Neural crest cell (in vitro differentiated cells): ENCODE measurements around the gene SERTAD2. TPM values are rescaled to one million over a fixed set of nuclear protein-coding genes. Genes with fewer than 3 reads are reported as not detected.
A peak's percentile ranks its signal among the peaks of the same experiment; 100 is the strongest.

Source experiments
- DNase-seq: peaks from one replicate; pipeline ENCODE4 v3.0.0; 2021; ENCODE audit warnings: low read depth, mixed read lengths, low spot score
- H3K27ac Mint-ChIP-seq: one replicate; pipeline ENCODE4 v1.8.0; 2021; ENCODE audit warnings: mild to moderate bottlenecking, mixed read lengths; ENCODE audit not compliant: unreplicated experiment
- H3K27me3 Mint-ChIP-seq: 2 replicates; pipeline ENCODE4 v1.8.0; 2021; ENCODE audit warnings: low read depth, mild to moderate bottlenecking, mixed read lengths
- H3K36me3 Mint-ChIP-seq: 2 replicates; pipeline ENCODE4 v1.8.0; 2021; ENCODE audit warnings: low read depth, mild to moderate bottlenecking, mixed read lengths
- H3K4me1 Mint-ChIP-seq: 2 replicates; pipeline ENCODE4 v1.8.0; 2021; ENCODE audit warnings: mixed read lengths
- H3K4me3 Mint-ChIP-seq: one replicate; pipeline ENCODE4 v1.8.0; 2021; ENCODE audit warnings: mild to moderate bottlenecking, mixed read lengths
- H3K9me3 Mint-ChIP-seq: 2 replicates; pipeline ENCODE4 v1.8.0; 2021; ENCODE audit warnings: mixed read lengths
- CTCF ChIP-seq: fragments of 200-600 bp; sonication (generic); conservative IDR thresholded peaks from 2 replicates; pipeline ENCODE4 v1.5.0; 2021; ENCODE audit warnings: antibody characterized with exemption, mild to moderate bottlenecking
- total RNA-seq: library from RNA; stranded (reverse); gene quantifications from 2 replicates; pipeline ENCODE4 v1.2.1, GENCODE V29; 2021

SERTAD2 gene
- total RNA-seq, 1 donor from 2014 or later: 16.8 TPM

DNA sequence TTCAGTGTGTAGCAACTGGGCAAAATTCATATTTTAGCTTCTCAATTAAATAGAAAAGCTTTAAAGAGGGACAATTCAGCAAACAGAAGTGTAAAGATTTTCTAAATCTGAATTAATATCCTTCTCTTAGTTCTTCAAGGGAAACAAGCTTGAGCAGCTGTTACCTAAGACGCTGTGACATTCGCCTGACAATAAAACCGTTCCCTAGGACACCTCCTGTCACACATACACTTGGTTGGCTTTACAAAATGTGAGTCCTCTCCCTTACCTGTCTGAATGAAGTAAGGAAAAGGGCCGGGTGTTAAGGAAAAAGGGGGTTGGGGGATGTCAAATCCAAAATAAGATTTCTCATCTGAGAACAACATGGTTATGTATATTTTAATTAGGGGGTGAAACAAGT is 2.1 kb downstream of the SERTAD2 start:
- Mint-ChIP-seq H3K4me3 (peak overlapping the region; percentile 89), H3K36me3 (no peaks in the 10 kb centered on the region), H3K9me3 (no peaks in the 10 kb centered on the region), H3K27me3 (no peaks in the 10 kb centered on the region), H3K4me1 (peaks cover 60% of the 10 kb centered on the region), H3K27ac (no peak overlapping the region)
- no peak for TF ChIP-seq CTCF
- DNase-seq: no peak

- no peak for DNase-seq
- no peak for TF ChIP-seq CTCF
- peak overlapping the region; percentile 89 for H3K4me3 Mint-ChIP-seq
- no peaks in the 10 kb centered on the region for H3K36me3 Mint-ChIP-seq
- H3K27ac Mint-ChIP-seq: no peak overlapping the region
- H3K9me3 Mint-ChIP-seq: no peaks in the 10 kb centered on the region
- H3K27me3 Mint-ChIP-seq: no peaks in the 10 kb centered on the region
- peaks cover 68% of the 10 kb centered on the region for H3K4me1 Mint-ChIP-seq
These were observed 2.9 kb downstream of the SERTAD2 start for GRCh38 chr2:64650722-64651338.

DNA sequence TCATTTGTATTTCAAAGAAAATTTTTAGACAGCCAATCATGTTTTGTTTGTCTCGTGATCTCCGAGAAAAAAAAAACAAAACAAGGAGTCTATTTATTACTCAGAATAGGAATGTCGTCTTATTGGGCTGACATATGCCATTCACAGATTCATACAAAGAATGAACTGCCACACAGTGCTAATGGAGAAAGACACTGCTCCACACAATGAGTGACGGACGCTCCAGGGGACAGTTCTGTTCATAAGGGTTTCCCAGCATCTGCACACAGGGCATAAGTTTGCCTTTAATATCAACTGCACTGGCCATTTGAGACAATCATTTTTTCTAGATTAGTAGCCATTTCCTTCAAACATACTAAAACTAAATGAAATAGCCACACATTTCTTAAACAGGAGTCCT is 3.4 kb downstream of the SERTAD2 start:
- DNase-seq: no peak
- Mint-ChIP-seq H3K4me1 (peaks cover 71% of the 10 kb centered on the region), H3K36me3 (no peaks in the 10 kb centered on the region), H3K27ac (peak overlapping the region; percentile 58), H3K27me3 (no peaks in the 10 kb centered on the region), H3K9me3 (no peaks in the 10 kb centered on the region), H3K4me3 (peak overlapping the region; percentile 73)
- TF ChIP-seq CTCF: no peak

DNA sequence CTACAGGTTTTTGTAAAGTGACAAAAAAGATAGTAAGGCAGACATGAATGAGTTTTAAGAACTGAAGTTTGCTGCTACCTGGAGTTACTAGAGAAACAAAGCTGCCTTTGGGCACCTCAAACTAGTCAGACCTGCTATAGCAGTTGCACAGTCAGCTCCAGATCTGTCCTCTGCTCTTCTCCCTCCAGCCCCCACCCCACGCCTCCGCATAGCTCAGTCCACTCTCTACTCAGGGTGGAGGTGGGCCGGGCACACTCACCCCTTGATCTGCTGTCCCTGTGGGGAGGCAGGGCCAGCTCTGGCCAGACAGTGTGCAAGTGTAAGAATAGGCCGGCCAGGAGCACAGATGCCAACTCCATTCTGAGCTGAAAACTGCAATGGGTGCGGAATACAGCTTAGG is 4.1 kb downstream of the SERTAD2 start:
- Mint-ChIP-seq H3K4me3 (peak overlapping the region; percentile 70), H3K9me3 (no peaks in the 10 kb centered on the region), H3K27me3 (no peaks in the 10 kb centered on the region), H3K36me3 (no peaks in the 10 kb centered on the region), H3K27ac (peak overlapping the region; percentile 16), H3K4me1 (peaks cover 71% of the 10 kb centered on the region)
- DNase-seq: no peak
- TF ChIP-seq CTCF: no peak

- no peak for TF ChIP-seq CTCF
- Mint-ChIP-seq H3K27me3 (no peaks in the 10 kb centered on the region), H3K4me1 (peaks cover 74% of the 10 kb centered on the region), H3K4me3 (peak overlapping the region; percentile 70), H3K27ac (no peak overlapping the region), H3K9me3 (no peaks in the 10 kb centered on the region), H3K36me3 (no peaks in the 10 kb centered on the region)
- no peak for DNase-seq
These were observed 4.7 kb downstream of the SERTAD2 start for GRCh38 chr2:64649013-64649484.
